Parathyroid adenoma (tissue), 2 donors: ENCODE results near the gene PROK1.

Experiments used
- H2AFZ ChIP-seq: fragments of 300-600 bp; sonication (generic); one replicate; pipeline ENCODE4 v1.7.0; 2017; ENCODE audit warnings: antibody characterized with exemption, mild to moderate bottlenecking
- H3K27ac ChIP-seq: fragments of 300-600 bp; sonication (generic); one replicate; pipeline ENCODE4 v1.7.0; 2017
- H3K27me3 ChIP-seq: fragments of 300-600 bp; sonication (generic); one replicate; pipeline ENCODE4 v1.7.0; 2017; ENCODE audit warnings: low read length; ENCODE audit not compliant: control insufficient read depth, insufficient read depth
- H3K36me3 ChIP-seq: fragments of 300-600 bp; sonication (generic); one replicate; pipeline ENCODE4 v1.7.0; 2017; ENCODE audit warnings: low read length; ENCODE audit not compliant: control insufficient read depth, insufficient read depth
- H3K4me1 ChIP-seq: fragments of 300-600 bp; sonication (generic); one replicate; pipeline ENCODE4 v1.7.0; 2017; ENCODE audit warnings: control low read depth
- H3K4me2 ChIP-seq: fragments of 300-600 bp; sonication (generic); one replicate; pipeline ENCODE4 v1.7.0; 2017; ENCODE audit warnings: low read length
- H3K4me3 ChIP-seq: fragments of 300-600 bp; sonication (generic); one replicate; pipeline ENCODE4 v1.7.0; 2017; ENCODE audit warnings: low read depth, low read length
- H3K79me2 ChIP-seq: fragments of 300-600 bp; sonication (generic); one replicate; pipeline ENCODE4 v1.7.0; 2017; ENCODE audit warnings: control low read depth
- H3K9ac ChIP-seq: fragments of 300-600 bp; sonication (generic); one replicate; pipeline ENCODE4 v1.7.0; 2017; ENCODE audit warnings: mild to moderate bottlenecking
- H3K9me3 ChIP-seq: fragments of 300-600 bp; sonication (generic); one replicate; pipeline ENCODE4 v1.7.0; 2017; ENCODE audit warnings: low read length; ENCODE audit not compliant: control insufficient read depth
- TF ChIP-seq, protein P1 (sequence below): fragments of 300-600 bp; sonication (generic); IDR thresholded peaks from one replicate; pipeline ENCODE4 v1.7.0; 2017; ENCODE audit warnings: antibody characterized with exemption, mild to moderate bottlenecking
- donor health status: primary hyperparathyroidism.

The PROK1 gene

DNA sequence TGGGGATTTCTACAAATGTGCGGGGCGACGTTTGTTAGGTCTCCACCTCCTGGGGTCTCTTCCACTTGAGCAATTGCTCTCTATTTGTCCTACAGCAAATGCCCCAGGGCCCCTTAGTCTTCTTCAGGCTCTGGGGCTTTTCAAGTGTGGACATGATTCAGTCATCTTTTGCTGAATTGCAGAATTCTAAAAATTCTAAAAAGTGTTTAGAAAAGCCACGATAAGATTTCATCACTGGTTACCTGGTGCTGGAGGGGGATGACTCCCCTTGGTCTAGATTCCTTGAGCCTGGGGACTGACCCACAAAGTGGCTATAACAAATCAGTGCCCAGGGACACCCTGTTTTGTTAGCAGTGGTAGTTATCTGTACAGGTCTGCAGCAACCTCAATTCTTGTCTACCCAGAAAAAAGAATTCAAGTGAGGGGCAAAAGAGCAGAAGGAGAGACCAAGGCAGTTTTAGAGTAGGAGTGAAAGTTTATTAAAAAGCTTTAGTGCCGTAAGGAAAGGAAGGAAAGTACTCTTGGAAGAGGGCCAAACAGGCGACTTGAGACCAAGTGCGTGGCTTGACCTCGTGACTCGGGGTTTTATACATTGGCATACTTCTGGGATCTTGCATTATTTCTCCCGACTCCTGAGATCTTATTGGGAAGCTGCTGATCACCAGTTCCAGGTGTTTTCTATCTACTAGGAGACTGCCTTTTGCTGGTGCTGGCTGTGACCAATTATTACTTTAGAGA is 25.2 kb downstream of the PROK1 start:
- no peaks in the 10 kb centered on the region for H3K27me3 ChIP-seq
- H3K9me3 ChIP-seq: no peaks in the 10 kb centered on the region
- H3K79me2 ChIP-seq: no peaks in the 10 kb centered on the region
- H3K36me3 ChIP-seq: no peaks in the 10 kb centered on the region
- no peak overlapping the region for H3K9ac ChIP-seq
- H2AFZ ChIP-seq: no peak overlapping the region
- no peak overlapping the region for H3K4me3 ChIP-seq
- TF ChIP-seq, protein P1, sequence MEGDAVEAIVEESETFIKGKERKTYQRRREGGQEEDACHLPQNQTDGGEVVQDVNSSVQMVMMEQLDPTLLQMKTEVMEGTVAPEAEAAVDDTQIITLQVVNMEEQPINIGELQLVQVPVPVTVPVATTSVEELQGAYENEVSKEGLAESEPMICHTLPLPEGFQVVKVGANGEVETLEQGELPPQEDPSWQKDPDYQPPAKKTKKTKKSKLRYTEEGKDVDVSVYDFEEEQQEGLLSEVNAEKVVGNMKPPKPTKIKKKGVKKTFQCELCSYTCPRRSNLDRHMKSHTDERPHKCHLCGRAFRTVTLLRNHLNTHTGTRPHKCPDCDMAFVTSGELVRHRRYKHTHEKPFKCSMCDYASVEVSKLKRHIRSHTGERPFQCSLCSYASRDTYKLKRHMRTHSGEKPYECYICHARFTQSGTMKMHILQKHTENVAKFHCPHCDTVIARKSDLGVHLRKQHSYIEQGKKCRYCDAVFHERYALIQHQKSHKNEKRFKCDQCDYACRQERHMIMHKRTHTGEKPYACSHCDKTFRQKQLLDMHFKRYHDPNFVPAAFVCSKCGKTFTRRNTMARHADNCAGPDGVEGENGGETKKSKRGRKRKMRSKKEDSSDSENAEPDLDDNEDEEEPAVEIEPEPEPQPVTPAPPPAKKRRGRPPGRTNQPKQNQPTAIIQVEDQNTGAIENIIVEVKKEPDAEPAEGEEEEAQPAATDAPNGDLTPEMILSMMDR: no peak
- H3K27ac ChIP-seq: no peak overlapping the region
- H3K4me2 ChIP-seq: no peak overlapping the region
- no peaks in the 10 kb centered on the region for H3K4me1 ChIP-seq

DNA sequence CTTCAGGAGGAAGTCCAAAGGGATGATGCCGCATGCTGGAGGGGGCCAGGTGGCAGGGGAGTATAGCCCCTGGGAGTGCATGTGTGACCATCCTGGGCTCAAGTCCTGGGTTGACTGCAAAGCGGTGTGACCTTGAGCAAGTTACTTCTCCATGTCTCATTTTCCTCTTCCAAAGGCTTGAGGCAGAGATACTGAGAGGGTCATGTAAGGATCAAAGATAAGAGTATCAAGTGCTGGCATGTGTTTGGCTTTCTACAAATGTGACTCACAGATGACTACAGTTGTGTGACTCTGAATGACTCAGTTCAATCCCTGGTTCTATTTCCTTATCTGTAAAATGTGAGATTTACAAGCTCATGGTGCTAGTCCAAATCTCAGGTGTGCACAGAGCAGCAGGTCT is 26.1 kb downstream of the PROK1 start:
- Histone ChIP-seq H3K4me1 (no peaks in the 10 kb centered on the region), H3K27ac (no peak overlapping the region), H3K79me2 (no peaks in the 10 kb centered on the region), H3K9me3 (no peaks in the 10 kb centered on the region), H3K9ac (no peak overlapping the region), H3K4me3 (no peak overlapping the region), H3K27me3 (no peaks in the 10 kb centered on the region), H3K4me2 (no peak overlapping the region), H2AFZ (no peak overlapping the region), H3K36me3 (no peaks in the 10 kb centered on the region)
- TF ChIP-seq, protein P1: no peak

DNA sequence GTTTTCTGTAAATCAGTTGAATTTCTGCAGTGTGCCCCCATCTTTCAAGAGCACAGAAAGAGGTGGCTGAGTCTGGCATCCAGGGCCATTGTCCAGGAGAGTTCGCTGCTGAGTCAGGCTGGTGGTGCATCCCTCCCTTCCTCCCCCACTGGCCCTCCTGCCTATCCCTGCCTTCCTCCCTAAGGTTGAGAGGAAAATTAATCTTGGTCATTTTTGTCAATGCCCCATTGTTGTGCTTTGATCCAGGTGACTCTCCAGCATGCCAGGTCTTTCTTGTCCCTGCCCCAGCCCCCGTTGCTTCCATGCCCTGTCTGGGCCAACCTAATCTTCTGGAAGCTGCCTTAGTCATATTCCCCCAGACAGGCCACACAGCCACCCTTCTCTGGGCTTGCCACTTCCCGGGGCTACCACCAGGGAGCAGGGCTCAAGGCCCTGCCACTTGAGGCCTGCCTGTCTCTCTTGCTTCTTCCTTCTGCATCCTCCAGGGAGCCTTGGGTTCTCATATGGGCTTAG is 26.6 kb downstream of the PROK1 start:
- H3K4me3 ChIP-seq: no peak overlapping the region
- H3K79me2 ChIP-seq: no peaks in the 10 kb centered on the region
- no peak overlapping the region for H2AFZ ChIP-seq
- H3K4me1 ChIP-seq: no peaks in the 10 kb centered on the region
- no peaks in the 10 kb centered on the region for H3K36me3 ChIP-seq
- H3K9ac ChIP-seq: no peak overlapping the region
- H3K4me2 ChIP-seq: no peak overlapping the region
- no peak overlapping the region for H3K27ac ChIP-seq
- TF ChIP-seq, protein P1: no peak
- H3K9me3 ChIP-seq: no peaks in the 10 kb centered on the region
- H3K27me3 ChIP-seq: no peaks in the 10 kb centered on the region

DNA sequence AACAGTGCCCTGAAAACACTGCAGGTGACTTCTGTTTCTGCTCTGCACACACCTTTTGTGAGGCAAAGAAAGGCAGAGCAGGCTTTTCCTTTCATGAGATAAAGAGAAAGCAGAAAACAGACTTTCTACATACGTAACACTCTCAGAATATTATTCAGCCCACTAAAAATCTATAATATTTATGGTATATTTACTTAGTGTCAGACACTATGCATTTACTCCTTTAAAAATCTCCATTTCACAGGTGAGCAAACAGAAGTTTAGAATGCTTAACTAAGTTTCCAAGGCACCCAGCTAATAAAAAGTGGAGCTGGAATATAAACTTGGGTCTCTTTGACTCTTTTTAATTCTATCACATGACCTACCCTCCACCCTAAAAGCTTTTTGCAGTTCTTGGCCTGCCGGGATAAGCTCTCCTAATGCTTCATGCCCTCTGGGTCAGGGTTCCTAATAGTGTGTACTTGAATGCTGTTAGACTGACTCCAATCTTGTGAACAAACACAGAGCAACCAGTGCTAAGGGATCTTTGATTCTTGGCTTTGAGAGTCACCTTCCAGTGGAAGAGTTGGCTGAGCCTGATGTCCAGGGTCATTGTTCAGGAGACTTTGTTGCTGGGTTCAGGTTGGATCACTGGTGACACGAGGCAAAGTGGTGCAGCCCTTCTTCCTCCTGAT is 27.2 kb downstream of the PROK1 start:
- Histone ChIP-seq H3K9ac (no peak overlapping the region), H3K27me3 (no peaks in the 10 kb centered on the region), H3K27ac (no peak overlapping the region), H3K4me2 (no peak overlapping the region), H3K79me2 (no peaks in the 10 kb centered on the region), H3K4me1 (no peaks in the 10 kb centered on the region), H3K4me3 (no peak overlapping the region), H3K9me3 (no peaks in the 10 kb centered on the region), H2AFZ (no peak overlapping the region), H3K36me3 (no peaks in the 10 kb centered on the region)
- TF ChIP-seq, protein P1: no peak
